NOMO-1 treated with dmso at 0.1 percent for 144 hours (cell line): ENCODE measurements around the gene DRD2.

Experiments used
- DNase-seq: peaks from one replicate; lab custom pipeline; 2025; ENCODE audit not compliant: unreplicated experiment; lab: John Stamatoyannopoulos, UW

The DRD2 gene

DNA sequence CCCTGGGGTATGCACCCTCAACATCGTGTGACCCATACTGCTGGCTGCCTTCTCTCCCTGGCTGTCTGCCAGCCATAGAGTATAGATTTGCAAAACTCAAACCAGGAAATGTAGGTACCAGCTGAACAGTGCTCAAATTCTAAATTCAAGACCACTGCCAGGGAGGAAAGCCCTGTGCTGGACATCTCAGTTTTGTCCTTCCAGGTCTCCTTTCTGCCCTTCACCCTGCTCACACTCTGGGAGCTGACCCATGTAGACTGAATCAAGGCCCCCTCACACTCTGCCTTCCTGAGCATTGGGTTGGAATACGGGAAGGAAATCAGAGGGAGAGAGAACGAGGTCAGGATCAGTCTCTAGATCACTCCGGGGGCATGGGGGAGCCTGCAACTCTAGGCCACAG lies 12.4 kb upstream of the DRD2 start:
- DNase-seq, result no peak

DNA sequence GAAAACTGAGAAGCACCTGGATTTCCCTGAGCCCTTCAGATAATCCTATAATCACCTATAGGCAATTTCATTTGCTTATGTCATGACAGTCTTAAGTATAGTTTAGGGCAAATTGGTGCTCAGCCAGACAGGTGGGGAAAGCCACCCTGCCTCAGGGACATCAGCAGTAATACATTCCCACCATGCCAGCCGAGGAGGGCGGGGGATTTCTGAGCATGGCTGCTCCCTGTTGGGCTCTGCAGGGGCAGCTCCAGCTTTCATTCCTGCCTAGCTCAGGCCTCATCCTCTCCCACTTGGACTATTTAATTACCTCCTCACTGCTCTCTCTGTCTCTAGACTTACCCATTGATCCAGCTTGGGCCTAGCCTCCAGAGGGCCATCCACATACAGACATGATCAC lies 9.0 kb upstream of the DRD2 start:
- DNase-seq, result no peak

DNA sequence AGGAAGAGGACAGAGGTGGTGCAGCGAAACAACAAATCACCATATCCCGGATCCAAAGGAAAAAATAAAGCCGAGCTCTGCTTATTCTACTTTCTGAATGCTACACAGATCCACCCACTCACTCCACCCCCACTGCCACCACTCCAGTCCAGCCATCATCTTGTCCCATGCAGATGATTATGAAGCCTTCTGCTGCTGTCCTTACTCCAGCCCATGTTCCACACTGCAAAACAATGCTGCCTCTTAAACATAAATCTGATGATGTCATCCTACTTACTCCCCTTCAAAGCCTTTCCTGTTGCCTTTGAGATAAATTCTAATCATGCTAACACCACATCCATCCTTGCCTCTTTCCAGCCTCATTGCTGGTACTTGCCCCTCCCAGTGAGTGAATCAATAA lies 6.5 kb upstream of the DRD2 start:
- DNase-seq, result no peak

DNA sequence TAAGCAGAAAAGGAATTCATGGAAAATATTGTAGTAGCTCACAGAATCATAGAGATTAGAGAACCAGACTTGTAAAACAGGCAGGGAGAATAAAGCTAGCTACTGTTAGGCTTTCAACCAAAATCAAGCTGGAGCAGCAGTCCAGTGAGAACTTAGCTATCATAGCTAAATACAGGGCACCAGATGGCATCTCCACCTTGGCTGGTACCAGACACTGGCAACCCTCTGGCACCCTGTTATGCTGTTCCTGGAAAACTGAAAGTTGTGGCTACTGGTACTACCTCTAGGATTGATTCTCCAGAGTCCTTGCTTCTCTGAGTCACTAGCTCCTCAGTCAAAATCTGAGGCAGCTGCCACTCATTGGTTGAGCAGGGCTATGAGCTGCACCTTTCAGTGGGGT lies 6.0 kb upstream of the DRD2 start:
- DNase-seq, result no peak

DNA sequence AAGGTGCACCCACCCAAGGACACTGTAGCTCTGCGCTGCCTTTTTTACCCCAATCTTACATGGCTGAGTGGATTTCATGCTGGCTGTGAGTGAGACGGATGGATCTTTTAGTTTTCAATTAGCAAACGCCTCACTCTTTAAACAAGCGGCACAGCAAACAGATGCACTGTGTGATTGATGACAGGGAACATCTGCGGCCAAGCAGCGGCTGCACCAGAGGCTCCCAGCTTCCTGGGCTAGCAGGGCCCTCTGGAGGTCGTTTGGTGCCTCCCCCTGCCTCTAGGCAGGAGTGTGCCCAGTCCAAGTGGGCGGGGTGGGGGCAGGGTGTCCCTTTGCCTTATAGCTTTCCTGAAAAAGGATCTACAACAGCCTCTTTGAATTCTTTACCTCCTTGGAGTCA lies 2.1 kb upstream of the DRD2 start:
- no peak for DNase-seq

DNA sequence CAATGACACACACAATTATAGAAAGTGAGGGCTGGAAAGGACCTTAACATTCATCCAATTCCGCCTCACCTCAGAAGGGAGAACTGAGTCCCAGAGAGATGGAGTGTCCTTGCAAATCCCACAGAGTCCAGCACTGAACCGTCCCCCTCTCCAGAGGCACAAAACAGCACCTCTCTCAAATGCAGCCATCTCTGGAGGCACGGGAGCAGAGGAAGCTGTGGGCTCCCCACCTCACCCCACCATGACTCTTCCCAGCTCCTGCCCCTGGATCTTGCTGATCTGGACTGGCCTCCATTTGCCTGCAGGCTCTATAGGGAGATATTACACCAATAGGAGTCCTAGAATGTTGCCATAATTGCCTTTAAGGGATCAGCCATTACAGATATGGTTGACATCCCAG lies 1.4 kb upstream of the DRD2 start:
- DNase-seq, result no peak

DNA sequence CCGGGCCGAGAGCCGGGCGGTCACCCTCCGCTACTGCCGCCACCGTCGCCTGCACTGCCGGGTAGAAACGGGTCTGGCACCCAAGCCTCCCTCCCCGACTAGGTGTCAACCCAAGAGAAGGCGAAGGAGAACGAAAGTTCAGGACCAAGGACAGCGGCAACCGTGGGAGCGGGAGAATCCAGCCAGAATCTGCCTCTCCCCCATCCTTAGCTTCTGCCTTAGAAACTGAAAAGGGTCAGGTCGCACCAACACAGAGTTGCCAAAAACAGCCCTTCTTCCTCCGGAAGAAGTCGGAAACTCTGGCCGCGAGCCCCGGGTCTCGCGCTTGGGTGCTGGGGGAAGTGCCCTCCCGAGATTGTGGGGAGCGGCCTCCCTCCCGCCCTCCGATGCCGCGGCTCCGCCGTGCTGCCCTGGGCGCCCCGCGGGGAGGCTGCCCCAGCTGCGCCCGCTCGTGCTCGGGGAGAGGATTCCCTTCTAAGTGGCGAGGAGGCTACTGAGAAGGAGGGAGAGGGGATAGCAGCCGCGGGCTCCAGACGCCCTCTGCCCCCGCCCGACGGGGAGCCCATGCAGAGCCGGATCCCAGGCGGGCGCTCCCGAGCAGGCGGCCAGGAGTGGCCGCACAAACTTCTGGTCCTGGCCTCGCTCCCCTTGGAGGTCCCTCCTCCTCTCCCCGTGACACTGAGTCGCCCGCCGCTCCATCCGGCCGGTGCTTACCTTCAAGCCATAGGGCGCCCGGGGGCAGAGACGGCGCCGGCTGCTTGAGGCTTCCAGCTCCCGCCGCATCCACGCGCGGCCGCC lies 637 bp downstream of the DRD2 start:
- peak; percentile 38 for DNase-seq

DNA sequence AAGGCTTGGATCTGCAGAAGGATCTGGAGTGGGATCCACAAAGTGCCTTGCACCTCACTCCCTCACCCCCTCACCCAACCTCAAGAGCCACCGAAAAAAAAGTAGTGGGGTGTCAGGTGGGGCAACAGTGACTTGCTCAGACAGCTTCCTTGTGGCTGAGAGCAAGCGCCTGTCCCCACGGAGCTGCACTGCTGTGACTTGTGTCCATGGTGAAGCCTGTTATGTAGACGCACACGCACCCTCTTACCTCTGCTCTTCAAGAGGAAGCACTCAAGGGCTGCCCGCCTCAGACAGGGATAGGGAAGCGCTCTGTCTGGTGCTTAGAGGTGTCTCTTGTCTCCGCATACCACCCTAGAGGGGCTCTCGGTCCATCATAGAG lies 1.2 kb downstream of the DRD2 start:
- DNase-seq, result no peak

DNA sequence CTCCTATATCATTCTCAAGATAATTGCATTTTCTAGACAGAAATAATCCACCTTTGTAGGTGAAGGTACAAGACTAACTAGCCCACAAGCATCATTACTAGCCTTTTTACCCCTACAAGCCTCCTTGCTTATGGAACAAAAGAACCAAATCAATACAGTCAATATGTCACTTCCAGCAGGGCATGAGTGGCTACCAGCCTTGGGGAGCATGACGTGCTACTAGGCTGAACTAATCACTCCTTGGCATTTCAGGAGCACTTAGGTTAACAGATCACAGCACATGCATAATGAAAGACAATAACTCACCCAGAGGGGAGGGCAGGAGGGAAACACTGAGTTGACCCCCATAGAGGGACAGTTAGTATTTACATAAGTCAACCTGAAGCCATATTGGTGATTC lies 2.7 kb downstream of the DRD2 start:
- no peak for DNase-seq

DNA sequence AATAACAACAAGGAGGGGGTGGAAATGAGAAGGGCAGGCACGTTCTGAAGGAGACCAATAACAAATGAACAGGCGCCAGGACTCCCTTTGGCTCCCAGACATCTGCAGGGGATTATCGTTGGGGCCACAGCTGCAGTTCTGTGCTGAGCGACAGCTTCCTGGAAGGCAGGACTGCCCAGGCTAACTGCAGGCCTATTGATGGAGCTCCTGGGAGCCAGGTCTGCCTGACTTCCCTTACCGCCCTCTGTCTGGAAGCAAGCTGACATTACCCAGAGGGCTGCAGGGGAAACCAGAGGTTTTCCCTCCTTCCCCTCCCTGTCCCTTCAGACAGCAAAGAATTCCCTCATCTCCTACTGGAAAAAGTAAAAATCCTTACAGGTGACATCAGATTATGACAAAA lies 5.0 kb downstream of the DRD2 start:
- no peak for DNase-seq

DNA sequence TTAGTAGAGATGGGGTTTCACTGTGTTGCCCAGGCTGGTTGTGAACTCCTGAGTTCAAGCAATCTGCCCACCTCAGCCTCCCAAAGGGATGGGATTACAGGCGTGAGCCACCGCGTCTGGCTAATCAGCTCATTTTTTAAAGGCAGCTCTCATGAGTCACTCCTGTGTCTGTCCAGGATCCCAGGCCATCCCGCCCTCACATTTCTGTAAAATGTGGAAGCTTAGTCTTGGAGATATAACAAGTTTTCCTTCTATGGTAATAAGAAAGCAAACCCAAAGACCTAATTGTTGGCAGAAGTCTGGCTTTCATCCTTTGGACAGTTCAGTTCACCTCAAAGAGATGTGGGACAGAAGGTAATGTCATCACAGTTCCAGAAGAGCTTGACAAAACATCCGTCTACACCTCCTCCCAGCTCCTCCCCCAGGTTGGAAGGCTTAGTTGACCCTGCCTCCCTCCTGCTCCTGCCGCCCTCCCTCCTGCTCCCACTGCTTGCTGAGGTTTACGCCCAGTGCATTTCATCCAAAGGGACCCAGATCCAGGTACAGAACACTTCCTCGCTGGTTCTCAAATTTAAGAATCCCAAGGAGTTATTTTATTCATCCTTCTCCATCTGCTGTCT lies 6.4 kb downstream of the DRD2 start:
- DNase-seq, result no peak

DNA sequence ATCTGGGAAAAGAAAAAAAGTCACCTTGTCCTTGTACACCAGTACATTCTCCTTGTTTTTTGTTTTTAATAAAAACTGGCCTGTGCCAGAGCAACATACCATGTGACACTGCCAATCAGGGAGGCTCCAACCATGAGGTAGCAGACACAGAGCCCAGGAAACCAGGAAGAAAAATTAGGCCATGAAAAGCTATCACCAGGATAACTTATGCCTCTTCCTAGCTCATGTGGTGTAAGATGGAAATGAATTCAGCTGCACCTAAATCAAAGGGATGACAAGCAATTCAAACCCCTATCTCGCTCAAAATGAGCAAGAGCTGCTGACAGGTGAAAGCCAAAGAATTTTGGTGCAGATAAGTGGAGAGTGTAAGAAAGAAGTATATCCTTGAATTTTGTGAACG lies 7.7 kb downstream of the DRD2 start:
- no peak for DNase-seq

DNA sequence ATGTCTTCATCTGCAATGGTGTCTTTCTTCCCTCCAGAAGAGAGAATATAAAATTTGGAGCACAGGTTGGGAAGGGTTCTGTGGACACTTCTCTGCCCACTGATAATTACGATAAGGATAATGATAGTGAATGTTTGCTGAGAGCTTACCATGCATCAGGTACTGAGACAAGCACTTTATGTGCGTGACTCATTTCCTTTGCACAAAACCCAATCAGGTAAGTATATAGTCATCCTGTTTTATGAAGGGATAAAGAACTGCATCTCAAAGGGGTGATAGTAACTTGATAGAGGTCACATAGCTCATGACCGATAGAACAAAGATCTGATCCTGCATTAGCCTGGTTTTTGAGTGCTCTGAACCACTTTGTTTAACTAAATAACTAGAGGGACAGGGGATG lies 9.4 kb downstream of the DRD2 start:
- DNase-seq, result no peak

DNA sequence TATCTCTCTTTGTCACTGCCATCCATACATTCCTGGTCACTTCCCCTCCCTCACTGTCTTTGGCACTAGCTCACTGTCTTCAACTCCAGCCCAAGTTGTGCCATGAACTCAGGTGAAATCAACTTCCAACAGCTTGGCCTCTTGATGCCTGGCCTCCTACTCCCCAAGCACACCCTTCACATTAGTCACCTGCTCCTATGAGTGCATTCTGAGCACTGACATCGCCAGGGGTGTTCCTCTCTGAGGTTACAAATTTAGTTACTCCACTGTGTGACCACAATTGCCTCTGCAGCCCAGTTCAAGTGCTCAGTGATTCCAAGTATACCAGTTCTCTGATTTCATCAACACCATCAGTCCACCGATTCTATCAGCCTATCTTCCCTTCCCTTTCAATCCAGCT lies 10.8 kb downstream of the DRD2 start:
- no peak for DNase-seq

DNA sequence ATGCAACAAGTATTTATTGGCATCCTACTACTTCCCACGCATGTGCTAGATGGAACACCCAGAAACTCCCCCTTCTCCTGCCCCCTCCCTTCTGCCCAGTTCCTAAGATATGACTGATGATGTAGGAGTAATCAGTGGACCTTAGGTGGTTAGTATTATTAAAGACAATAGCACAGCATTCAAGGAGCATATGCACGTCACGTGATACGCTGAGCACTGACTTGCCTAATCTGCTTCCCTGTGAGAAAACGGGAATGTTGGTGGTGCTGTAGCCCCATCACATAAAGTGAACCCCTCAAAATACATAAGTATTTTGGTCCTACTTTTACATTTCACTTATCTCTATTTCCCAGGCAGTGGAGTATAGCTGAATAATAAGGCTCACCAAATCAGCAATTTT lies 12.4 kb downstream of the DRD2 start:
- no peak for DNase-seq

DNA sequence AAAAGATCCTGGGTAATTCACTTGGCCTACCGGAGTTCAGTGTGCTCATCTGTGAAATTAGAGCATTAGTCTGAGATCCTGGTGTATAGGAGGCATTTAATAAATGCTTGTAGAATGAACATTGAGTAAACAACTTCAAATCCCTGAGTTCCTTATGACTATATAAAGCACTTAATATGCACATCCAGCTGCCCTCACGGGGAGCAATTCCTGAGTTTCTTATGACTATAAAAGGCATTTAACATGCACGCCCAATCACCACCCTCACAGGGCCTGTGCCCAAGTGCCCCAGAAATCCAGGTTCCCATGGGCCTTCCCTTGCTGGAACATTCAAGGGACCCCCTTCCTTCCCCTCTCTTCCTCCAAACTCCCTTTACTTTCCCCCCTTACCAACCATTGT lies 13.6 kb downstream of the DRD2 start:
- DNase-seq, result no peak

DNA sequence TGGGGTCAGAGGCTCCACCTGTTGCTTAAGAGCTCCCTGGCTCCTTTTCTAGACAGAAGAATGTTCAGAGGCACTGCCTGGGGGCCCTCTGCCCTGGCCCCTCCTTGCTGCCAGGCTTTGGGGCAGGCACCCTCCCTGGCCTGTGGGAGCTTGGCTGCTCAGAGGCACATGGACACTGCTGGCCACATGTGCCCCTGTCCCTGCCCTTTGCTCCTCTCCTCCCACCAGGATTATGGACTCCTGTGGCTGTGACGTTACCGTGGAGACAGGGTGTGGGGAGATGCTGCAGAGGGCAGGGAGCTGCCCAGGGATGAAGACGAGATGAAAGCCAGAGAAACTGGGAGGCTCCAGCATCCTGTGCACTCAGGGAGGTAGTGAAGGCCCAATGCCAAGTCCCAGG lies 14.7 kb downstream of the DRD2 start:
- DNase-seq, result no peak

DNA sequence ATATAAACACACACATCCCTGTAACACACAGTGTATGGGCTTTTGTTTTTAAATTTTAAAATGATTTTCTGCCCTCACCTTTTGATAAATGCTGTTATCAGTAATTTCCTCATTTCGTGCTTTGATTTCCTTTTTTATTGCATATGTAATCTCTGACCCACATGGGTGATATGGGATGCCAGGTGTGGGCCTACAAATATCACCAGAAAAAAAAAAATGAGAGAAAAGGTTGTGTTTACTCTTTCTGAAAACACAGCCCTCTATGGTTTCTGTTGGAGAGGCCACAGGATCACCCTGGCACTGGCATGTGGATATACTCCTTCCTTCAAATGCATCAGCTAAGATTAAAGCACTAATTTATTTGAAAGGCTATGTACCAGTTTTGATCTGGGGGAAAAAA lies 17.0 kb downstream of the DRD2 start:
- no peak for DNase-seq

DNA sequence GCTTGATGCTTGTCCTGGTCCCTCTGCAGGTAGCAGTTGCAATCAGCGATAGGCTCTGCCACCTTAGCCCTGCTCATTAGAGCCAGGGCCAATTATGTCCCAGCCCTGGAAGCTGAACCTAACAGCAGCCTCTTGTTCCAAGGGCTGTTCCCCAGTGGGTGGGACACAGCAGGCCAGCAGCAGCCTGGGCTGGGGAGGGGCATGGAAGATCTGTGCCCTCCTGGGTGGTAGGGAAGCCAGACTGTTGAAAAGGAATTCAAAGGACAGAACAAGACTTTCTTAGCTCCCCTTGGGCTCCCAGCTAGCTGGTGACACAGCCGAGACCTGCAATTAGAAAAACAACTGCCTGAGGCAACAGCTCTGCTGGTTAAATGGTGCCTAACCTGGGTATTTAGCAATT lies 17.4 kb downstream of the DRD2 start:
- no peak for DNase-seq

DNA sequence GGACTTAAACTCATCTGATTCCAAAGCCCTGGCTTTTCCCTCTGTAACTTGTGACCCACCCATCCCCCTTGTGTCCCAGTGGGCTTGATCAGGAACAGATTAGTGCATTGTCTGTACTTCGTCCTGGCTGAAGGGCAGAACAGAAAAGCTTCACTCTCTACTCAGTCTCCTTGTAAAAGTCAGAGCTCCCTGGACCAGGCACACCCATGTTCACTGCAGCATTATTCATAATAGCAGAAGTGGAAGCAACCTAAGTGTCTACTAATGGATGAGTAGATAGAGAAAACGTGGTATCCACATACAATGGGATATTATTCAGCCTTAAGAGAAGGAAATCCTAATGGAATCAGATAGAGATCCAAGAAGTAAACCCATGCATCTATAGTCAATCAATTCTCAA lies 20.7 kb downstream of the DRD2 start:
- DNase-seq, result no peak

DNA sequence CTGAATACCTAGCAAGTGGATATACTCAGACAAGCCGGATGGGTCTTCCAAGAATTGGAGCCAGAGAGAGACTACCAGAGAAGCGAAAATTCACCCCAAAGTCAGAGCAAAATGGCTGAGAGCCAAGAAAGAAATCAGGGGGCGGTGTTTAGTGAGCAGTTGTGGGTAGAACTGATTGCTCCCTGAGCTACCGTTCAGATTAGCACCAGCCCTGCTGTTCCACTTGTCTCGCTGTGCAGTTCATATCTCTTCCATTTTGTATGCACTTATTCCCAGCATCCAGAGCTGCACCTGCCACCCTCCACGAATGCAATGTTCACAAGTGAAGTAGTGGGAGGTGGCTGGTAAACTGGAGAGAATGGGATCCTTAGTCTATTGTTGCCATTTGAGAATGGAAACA lies 25.5 kb downstream of the DRD2 start:
- DNase-seq, result no peak

DNA sequence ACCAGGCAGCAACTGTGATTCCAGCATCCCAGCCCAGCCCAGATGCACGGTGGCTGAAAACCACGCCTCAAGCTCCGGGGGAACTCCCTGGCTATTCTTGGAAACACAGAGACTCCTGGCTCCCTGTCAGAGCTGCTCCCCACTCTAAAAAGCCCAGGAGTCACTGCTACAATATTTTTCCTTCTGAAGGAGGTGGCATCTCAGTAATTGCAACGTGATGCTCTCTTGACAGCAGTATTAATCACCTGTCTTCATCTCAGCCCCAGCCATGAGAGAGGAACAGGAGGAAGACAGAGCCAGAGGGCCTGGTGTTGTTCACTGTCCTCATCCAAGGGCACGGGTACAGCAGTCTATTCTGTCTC lies 26.9 kb downstream of the DRD2 start:
- no peak for DNase-seq

DNA sequence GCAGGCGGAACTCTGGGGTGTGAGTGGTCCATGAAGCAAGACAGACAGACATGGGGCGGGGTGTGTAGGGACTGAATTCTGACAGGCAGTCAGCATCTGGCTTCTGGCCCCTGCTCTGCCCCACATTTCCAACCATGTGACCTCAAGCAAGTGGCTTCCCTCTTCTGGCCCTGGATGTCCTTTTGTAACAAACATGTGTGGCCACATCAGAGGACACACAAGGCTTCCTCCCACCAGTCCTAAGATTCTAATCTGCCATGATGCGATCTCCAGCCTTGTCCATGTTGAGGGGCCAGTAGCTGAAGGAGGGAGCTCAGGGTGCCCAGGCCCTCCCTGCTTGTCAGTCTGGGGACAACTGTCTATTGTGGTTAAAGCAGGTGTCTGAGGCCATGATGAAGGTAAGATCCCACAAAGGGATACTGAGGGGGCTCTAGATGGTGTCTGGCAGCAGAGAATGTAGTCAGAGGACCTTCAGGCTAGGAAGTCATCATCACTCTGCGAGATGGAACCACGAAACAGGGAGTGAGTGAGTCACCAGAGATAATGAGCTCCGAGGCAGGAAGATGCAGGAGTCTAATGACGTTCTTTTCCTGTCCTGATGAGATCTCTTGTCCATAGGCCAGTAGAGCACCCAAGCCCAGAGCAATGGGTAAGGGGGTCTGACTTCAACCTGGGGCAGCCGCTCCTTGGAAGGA lies 27.4 kb downstream of the DRD2 start:
- no peak for DNase-seq
